ENCODE data around the gene IFT43.

IFT43 gene

GRCh38 chr14:76015191-76015590 lies 29.6 kb downstream of the IFT43 start:
- Histone ChIP-seq H3K27me3 (ENCODE audit: control insufficient read depth in 1 of 2, insufficient read depth in 2 of 2, low read length in 2 of 2) (no peaks in the 10 kb centered on the region), H3K4me3 (ENCODE audit: low read length in 2 of 2) (no peak overlapping the region), H3K4me1 (ENCODE audit: control insufficient read depth, insufficient read depth, low read length) (no peaks in the 10 kb centered on the region), H3K27ac (ENCODE audit: low read length) (no peak overlapping the region), H3K9ac (ENCODE audit: low read length in 2 of 2) (no peak overlapping the region), H3K36me3 (ENCODE audit: control insufficient read depth in 2 of 2, insufficient read depth in 2 of 2, low read length in 2 of 2) (peaks cover 0 to 21% of the 10 kb centered on the region in 2 donors), H3K9me3 (ENCODE audit: control insufficient read depth in 2 of 2, low read length in 2 of 2) (no peaks in the 10 kb centered on the region)

- Histone ChIP-seq H3K36me3 (ENCODE audit: control insufficient read depth in 2 of 2, insufficient read depth in 2 of 2, low read length in 2 of 2) (peaks cover 0 to 25% of the 10 kb centered on the region in 2 donors), H3K9ac (ENCODE audit: low read length in 2 of 2) (no peak overlapping the region), H3K4me1 (ENCODE audit: control insufficient read depth, insufficient read depth, low read length) (no peaks in the 10 kb centered on the region), H3K27ac (ENCODE audit: low read length) (no peak overlapping the region), H3K4me3 (ENCODE audit: low read length in 2 of 2) (no peak overlapping the region), H3K27me3 (ENCODE audit: control insufficient read depth in 1 of 2, insufficient read depth in 2 of 2, low read length in 2 of 2) (no peaks in the 10 kb centered on the region), H3K9me3 (ENCODE audit: control insufficient read depth in 2 of 2, low read length in 2 of 2) (no peaks in the 10 kb centered on the region)
Observed at GRCh38 chr14:76015668-76016067, 30.1 kb downstream of the IFT43 start.

- Histone ChIP-seq H3K4me1 (ENCODE audit: control insufficient read depth, insufficient read depth, low read length) (no peaks in the 10 kb centered on the region), H3K36me3 (ENCODE audit: control insufficient read depth in 2 of 2, insufficient read depth in 2 of 2, low read length in 2 of 2) (peaks cover 8 to 13% of the 10 kb centered on the region in 2 donors), H3K9ac (ENCODE audit: low read length in 2 of 2) (no peak overlapping the region), H3K4me3 (ENCODE audit: low read length in 2 of 2) (no peak overlapping the region), H3K27ac (ENCODE audit: low read length) (no peak overlapping the region), H3K27me3 (ENCODE audit: control insufficient read depth in 1 of 2, insufficient read depth in 2 of 2, low read length in 2 of 2) (no peaks in the 10 kb centered on the region), H3K9me3 (ENCODE audit: control insufficient read depth in 2 of 2, low read length in 2 of 2) (no peaks in the 10 kb centered on the region)
Observed at GRCh38 chr14:76019676-76020075, 34.1 kb downstream of the IFT43 start.

- no peak overlapping the region for H3K9ac ChIP-seq (ENCODE audit: low read length in 2 of 2)
- peaks cover 11 to 13% of the 10 kb centered on the region in 2 donors for H3K36me3 ChIP-seq (ENCODE audit: control insufficient read depth in 2 of 2, insufficient read depth in 2 of 2, low read length in 2 of 2)
- H3K9me3 ChIP-seq (ENCODE audit: control insufficient read depth in 2 of 2, low read length in 2 of 2) = no peaks in the 10 kb centered on the region
- no peak overlapping the region for H3K27ac ChIP-seq (ENCODE audit: low read length)
- H3K4me1 ChIP-seq (ENCODE audit: control insufficient read depth, insufficient read depth, low read length) = no peaks in the 10 kb centered on the region
- H3K4me3 ChIP-seq (ENCODE audit: low read length in 2 of 2) = no peak overlapping the region
- no peaks in the 10 kb centered on the region for H3K27me3 ChIP-seq (ENCODE audit: control insufficient read depth in 1 of 2, insufficient read depth in 2 of 2, low read length in 2 of 2)
Observed at GRCh38 chr14:76022991-76023390, 37.4 kb downstream of the IFT43 start.

- Histone ChIP-seq H3K9me3 (ENCODE audit: control insufficient read depth in 2 of 2, low read length in 2 of 2) (no peaks in the 10 kb centered on the region), H3K9ac (ENCODE audit: low read length in 2 of 2) (no peak overlapping the region), H3K4me3 (ENCODE audit: low read length in 2 of 2) (no peak overlapping the region), H3K4me1 (ENCODE audit: control insufficient read depth, insufficient read depth, low read length) (no peaks in the 10 kb centered on the region), H3K36me3 (ENCODE audit: control insufficient read depth in 2 of 2, insufficient read depth in 2 of 2, low read length in 2 of 2) (peaks cover 11 to 13% of the 10 kb centered on the region in 2 donors), H3K27ac (ENCODE audit: low read length) (no peak overlapping the region), H3K27me3 (ENCODE audit: control insufficient read depth in 1 of 2, insufficient read depth in 2 of 2, low read length in 2 of 2) (no peaks in the 10 kb centered on the region)
Observed at GRCh38 chr14:76023757-76024156, 38.2 kb downstream of the IFT43 start.

GRCh38 chr14:76024211-76024907 lies 38.8 kb downstream of the IFT43 start:
- H3K4me1 ChIP-seq (ENCODE audit: control insufficient read depth, insufficient read depth, low read length) = no peaks in the 10 kb centered on the region
- no peaks in the 10 kb centered on the region for H3K27me3 ChIP-seq (ENCODE audit: control insufficient read depth in 1 of 2, insufficient read depth in 2 of 2, low read length in 2 of 2)
- H3K27ac ChIP-seq (ENCODE audit: low read length) = no peak overlapping the region
- peaks cover 11 to 13% of the 10 kb centered on the region in 2 donors for H3K36me3 ChIP-seq (ENCODE audit: control insufficient read depth in 2 of 2, insufficient read depth in 2 of 2, low read length in 2 of 2)
- H3K4me3 ChIP-seq (ENCODE audit: low read length in 2 of 2) = no peak overlapping the region
- no peaks in the 10 kb centered on the region for H3K9me3 ChIP-seq (ENCODE audit: control insufficient read depth in 2 of 2, low read length in 2 of 2)
- H3K9ac ChIP-seq (ENCODE audit: low read length in 2 of 2) = no peak overlapping the region

GRCh38 chr14:76034566-76034965 lies 49.0 kb downstream of the IFT43 start:
- Histone ChIP-seq H3K9ac (ENCODE audit: low read length in 2 of 2) (no peak overlapping the region), H3K9me3 (ENCODE audit: control insufficient read depth in 2 of 2, low read length in 2 of 2) (no peaks in the 10 kb centered on the region), H3K4me3 (ENCODE audit: low read length in 2 of 2) (no peak overlapping the region), H3K27ac (ENCODE audit: low read length) (no peak overlapping the region), H3K27me3 (ENCODE audit: control insufficient read depth in 1 of 2, insufficient read depth in 2 of 2, low read length in 2 of 2) (no peaks in the 10 kb centered on the region), H3K4me1 (ENCODE audit: control insufficient read depth, insufficient read depth, low read length) (no peaks in the 10 kb centered on the region), H3K36me3 (ENCODE audit: control insufficient read depth in 2 of 2, insufficient read depth in 2 of 2, low read length in 2 of 2) (peaks cover 11 to 21% of the 10 kb centered on the region in 2 donors)

GRCh38 chr14:76040704-76041103 lies 55.1 kb downstream of the IFT43 start:
- H3K27me3 ChIP-seq (ENCODE audit: control insufficient read depth in 1 of 2, insufficient read depth in 2 of 2, low read length in 2 of 2) = no peaks in the 10 kb centered on the region
- peaks cover 3 to 15% of the 10 kb centered on the region in 2 donors for H3K36me3 ChIP-seq (ENCODE audit: control insufficient read depth in 2 of 2, insufficient read depth in 2 of 2, low read length in 2 of 2)
- no peak overlapping the region for H3K4me3 ChIP-seq (ENCODE audit: low read length in 2 of 2)
- H3K9me3 ChIP-seq (ENCODE audit: control insufficient read depth in 2 of 2, low read length in 2 of 2) = no peaks in the 10 kb centered on the region
- no peak overlapping the region for H3K27ac ChIP-seq (ENCODE audit: low read length)
- H3K9ac ChIP-seq (ENCODE audit: low read length in 2 of 2) = no peak overlapping the region
- H3K4me1 ChIP-seq (ENCODE audit: control insufficient read depth, insufficient read depth, low read length) = no peaks in the 10 kb centered on the region

- Histone ChIP-seq H3K4me1 (ENCODE audit: control insufficient read depth, insufficient read depth, low read length) (no peaks in the 10 kb centered on the region), H3K4me3 (ENCODE audit: low read length in 2 of 2) (no peak overlapping the region), H3K27me3 (ENCODE audit: control insufficient read depth in 1 of 2, insufficient read depth in 2 of 2, low read length in 2 of 2) (no peaks in the 10 kb centered on the region), H3K27ac (ENCODE audit: low read length) (no peak overlapping the region), H3K9me3 (ENCODE audit: control insufficient read depth in 2 of 2, low read length in 2 of 2) (no peaks in the 10 kb centered on the region), H3K36me3 (ENCODE audit: control insufficient read depth in 2 of 2, insufficient read depth in 2 of 2, low read length in 2 of 2) (peaks cover 3 to 8% of the 10 kb centered on the region in 2 donors), H3K9ac (ENCODE audit: low read length in 2 of 2) (no peak overlapping the region)
Observed at GRCh38 chr14:76045773-76046172, 60.2 kb downstream of the IFT43 start.

GRCh38 chr14:76050250-76050649 lies 64.7 kb downstream of the IFT43 start:
- Histone ChIP-seq H3K9ac (ENCODE audit: low read length in 2 of 2) (no peak overlapping the region), H3K4me3 (ENCODE audit: low read length in 2 of 2) (no peak overlapping the region), H3K27ac (ENCODE audit: low read length) (no peak overlapping the region)

GRCh38 chr14:76050797-76051392 lies 65.3 kb downstream of the IFT43 start:
- no peak overlapping the region for H3K9ac ChIP-seq (ENCODE audit: low read length in 2 of 2)
- no peaks in the 10 kb centered on the region for H3K36me3 ChIP-seq (ENCODE audit: control insufficient read depth in 2 of 2, insufficient read depth in 2 of 2, low read length in 2 of 2)
- no peaks in the 10 kb centered on the region for H3K27me3 ChIP-seq (ENCODE audit: control insufficient read depth in 1 of 2, insufficient read depth in 2 of 2, low read length in 2 of 2)
- no peak overlapping the region for H3K27ac ChIP-seq (ENCODE audit: low read length)
- H3K9me3 ChIP-seq (ENCODE audit: control insufficient read depth in 2 of 2, low read length in 2 of 2) = no peaks in the 10 kb centered on the region
- H3K4me1 ChIP-seq (ENCODE audit: control insufficient read depth, insufficient read depth, low read length) = no peaks in the 10 kb centered on the region
- H3K4me3 ChIP-seq (ENCODE audit: low read length in 2 of 2) = no peak overlapping the region

More at GRCh38 chr14:76050250-76050649, 64.7 kb downstream of the IFT43 start:
- Histone ChIP-seq H3K36me3 (ENCODE audit: control insufficient read depth in 2 of 2, insufficient read depth in 2 of 2, low read length in 2 of 2) (no peaks in the 10 kb centered on the region), H3K4me1 (ENCODE audit: control insufficient read depth, insufficient read depth, low read length) (no peaks in the 10 kb centered on the region), H3K9me3 (ENCODE audit: control insufficient read depth in 2 of 2, low read length in 2 of 2) (no peaks in the 10 kb centered on the region), H3K27me3 (ENCODE audit: control insufficient read depth in 1 of 2, insufficient read depth in 2 of 2, low read length in 2 of 2) (no peaks in the 10 kb centered on the region)
